ENCODE data around the gene EML1. TPM values are rescaled to one million over a fixed set of nuclear protein-coding genes. Genes with fewer than 3 reads are reported as not detected.

EML1 gene
- polyA plus RNA-seq, 1 donor from 2014 or later = 21.7 TPM

DNA sequence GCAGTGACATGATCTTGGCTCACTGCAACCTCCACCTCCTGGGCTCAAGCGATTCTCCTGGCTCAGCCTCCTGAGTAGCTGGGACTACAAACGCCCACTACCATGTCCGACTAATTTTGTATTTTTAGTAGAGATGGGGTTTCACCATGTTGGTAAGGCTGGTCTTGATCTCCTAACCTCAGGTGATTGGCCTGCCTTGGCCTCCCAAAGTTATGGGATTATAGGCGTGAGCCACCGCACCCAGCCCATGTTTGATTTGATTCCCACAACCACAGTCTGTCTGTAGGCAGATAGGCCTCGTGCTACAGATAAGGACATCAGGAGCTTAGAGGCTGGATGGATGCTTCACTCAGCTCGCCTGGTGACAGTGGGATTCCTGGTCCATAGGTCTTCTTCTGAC, 23.0 kb downstream of the EML1 start:
- Histone ChIP-seq H3K79me2 (replicated peaks; ENCODE audit: insufficient read depth, low read length) (peaks cover 6% of the 10 kb centered on the region), H3K36me3 (ENCODE audit: insufficient read depth, low read length) (no peaks in the 10 kb centered on the region), H3K4me2 (ENCODE audit: low read length) (no peak overlapping the region), H3K9ac (ENCODE audit: low read length) (no peak overlapping the region), H3K27me3 (ENCODE audit: insufficient read depth, low read depth, low read length) (no peaks in the 10 kb centered on the region), H3K27ac (ENCODE audit: low read length) (no peak overlapping the region), H3F3A (ENCODE audit: insufficient read depth, low read length, poor library complexity, severe bottlenecking) (no peaks in the 10 kb centered on the region), H4K20me1 (ENCODE audit: insufficient read depth) (no peaks in the 10 kb centered on the region), H3K4me3 (ENCODE audit: low read length) (no peak overlapping the region), H3K9me3 (ENCODE audit: low read length) (no peaks in the 10 kb centered on the region), H2AFZ (ENCODE audit: low read depth, low read length) (no peak overlapping the region), H3K9me2 (ENCODE audit: insufficient read depth, low read length) (no peaks in the 10 kb centered on the region)
- TF ChIP-seq MXI1 (conservative IDR thresholded peaks at IDR 0.05; ENCODE audit: poor library complexity, severe bottlenecking) (no peak), CTCF (IDR thresholded peaks at IDR 0.05; ENCODE audit: poor library complexity, severe bottlenecking) (no peak), SMC3 (conservative IDR thresholded peaks at IDR 0.05; ENCODE audit: poor library complexity) (no peak), EP300 (conservative IDR thresholded peaks at IDR 0.05; ENCODE audit: poor library complexity, severe bottlenecking) (no peak)
- TF ChIP-seq, protein P1, sequence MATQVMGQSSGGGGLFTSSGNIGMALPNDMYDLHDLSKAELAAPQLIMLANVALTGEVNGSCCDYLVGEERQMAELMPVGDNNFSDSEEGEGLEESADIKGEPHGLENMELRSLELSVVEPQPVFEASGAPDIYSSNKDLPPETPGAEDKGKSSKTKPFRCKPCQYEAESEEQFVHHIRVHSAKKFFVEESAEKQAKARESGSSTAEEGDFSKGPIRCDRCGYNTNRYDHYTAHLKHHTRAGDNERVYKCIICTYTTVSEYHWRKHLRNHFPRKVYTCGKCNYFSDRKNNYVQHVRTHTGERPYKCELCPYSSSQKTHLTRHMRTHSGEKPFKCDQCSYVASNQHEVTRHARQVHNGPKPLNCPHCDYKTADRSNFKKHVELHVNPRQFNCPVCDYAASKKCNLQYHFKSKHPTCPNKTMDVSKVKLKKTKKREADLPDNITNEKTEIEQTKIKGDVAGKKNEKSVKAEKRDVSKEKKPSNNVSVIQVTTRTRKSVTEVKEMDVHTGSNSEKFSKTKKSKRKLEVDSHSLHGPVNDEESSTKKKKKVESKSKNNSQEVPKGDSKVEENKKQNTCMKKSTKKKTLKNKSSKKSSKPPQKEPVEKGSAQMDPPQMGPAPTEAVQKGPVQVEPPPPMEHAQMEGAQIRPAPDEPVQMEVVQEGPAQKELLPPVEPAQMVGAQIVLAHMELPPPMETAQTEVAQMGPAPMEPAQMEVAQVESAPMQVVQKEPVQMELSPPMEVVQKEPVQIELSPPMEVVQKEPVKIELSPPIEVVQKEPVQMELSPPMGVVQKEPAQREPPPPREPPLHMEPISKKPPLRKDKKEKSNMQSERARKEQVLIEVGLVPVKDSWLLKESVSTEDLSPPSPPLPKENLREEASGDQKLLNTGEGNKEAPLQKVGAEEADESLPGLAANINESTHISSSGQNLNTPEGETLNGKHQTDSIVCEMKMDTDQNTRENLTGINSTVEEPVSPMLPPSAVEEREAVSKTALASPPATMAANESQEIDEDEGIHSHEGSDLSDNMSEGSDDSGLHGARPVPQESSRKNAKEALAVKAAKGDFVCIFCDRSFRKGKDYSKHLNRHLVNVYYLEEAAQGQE (IDR thresholded peaks at IDR 0.05; ENCODE audit: borderline replicate concordance) = no peak

GRCh38 chr14:99816642-99817041, 23.4 kb downstream of the EML1 start:
- Histone ChIP-seq H3K27ac (ENCODE audit: low read length) (no peak overlapping the region), H3K36me3 (ENCODE audit: insufficient read depth, low read length) (no peaks in the 10 kb centered on the region), H3K9me3 (ENCODE audit: low read length) (no peaks in the 10 kb centered on the region), H3K9me2 (ENCODE audit: insufficient read depth, low read length) (no peaks in the 10 kb centered on the region), H3F3A (ENCODE audit: insufficient read depth, low read length, poor library complexity, severe bottlenecking) (no peaks in the 10 kb centered on the region), H3K9ac (ENCODE audit: low read length) (no peak overlapping the region), H3K4me2 (ENCODE audit: low read length) (no peak overlapping the region), H4K20me1 (ENCODE audit: insufficient read depth) (no peaks in the 10 kb centered on the region), H3K27me3 (ENCODE audit: insufficient read depth, low read depth, low read length) (no peaks in the 10 kb centered on the region), H3K4me3 (ENCODE audit: low read length) (no peak overlapping the region), H2AFZ (ENCODE audit: low read depth, low read length) (no peak overlapping the region), H3K79me2 (replicated peaks; ENCODE audit: insufficient read depth, low read length) (peaks cover 10% of the 10 kb centered on the region)
- TF ChIP-seq CTCF (IDR thresholded peaks at IDR 0.05; ENCODE audit: poor library complexity, severe bottlenecking) (no peak), POLR2AphosphoS5 (IDR thresholded peaks at IDR 0.05) (no peak), SMC3 (conservative IDR thresholded peaks at IDR 0.05; ENCODE audit: poor library complexity) (no peak), MXI1 (conservative IDR thresholded peaks at IDR 0.05; ENCODE audit: poor library complexity, severe bottlenecking) (no peak), EZH2 (IDR thresholded peaks at IDR 0.05; ENCODE audit: borderline replicate concordance, insufficient read depth, low read length, poor library complexity, severe bottlenecking) (no peak)
- TF ChIP-seq, protein P1 (IDR thresholded peaks at IDR 0.05; ENCODE audit: borderline replicate concordance) = no peak

All from neural cell (in vitro differentiated cells).